Stimulated activated CD8-positive, alpha-beta memory T cell treated with anti-CD3 and anti-CD28 coated beads, Interleukin-12 subunit alpha, Interleukin-12 subunit beta, amount 100 ng/mL, for 1 hour (primary cell): ENCODE measurements around the gene OPN1LW.
"Not testable (repeated sequence)": the region's sequence is repeated elsewhere in the genome, so short reads cannot be mapped to it uniquely, and the experiment has no call there.

Source experiments
- DNase-seq: peaks from one replicate; pipeline ENCODE4 v3.0.0-alpha.2; 2020; ENCODE audit warnings: low read depth

OPN1LW gene

GRCh38 chrX:154135458-154136229 is 8.4 kb upstream of the OPN1LW start:
- no peak for DNase-seq

GRCh38 chrX:154136627-154137161 is 7.3 kb upstream of the OPN1LW start:
- DNase-seq, result peak; percentile 42

GRCh38 chrX:154138857-154139256 is 5.2 kb upstream of the OPN1LW start:
- no peak for DNase-seq

GRCh38 chrX:154140206-154140605 is 3.8 kb upstream of the OPN1LW start:
- no peak for DNase-seq

GRCh38 chrX:154140742-154141141 is 3.3 kb upstream of the OPN1LW start:
- DNase-seq, result no peak

GRCh38 chrX:154142386-154142785 is 1.7 kb upstream of the OPN1LW start:
- DNase-seq, result no peak

- DNase-seq, result no peak
Measured at GRCh38 chrX:154142950-154143745, 895 bp upstream of the OPN1LW start.

GRCh38 chrX:154151030-154151429 is 7.0 kb downstream of the OPN1LW start:
- DNase-seq, result not testable (repeated sequence)

- DNase-seq, result not testable (repeated sequence)
Measured at GRCh38 chrX:154156221-154156620, 12.2 kb downstream of the OPN1LW start.

- DNase-seq, result not testable (repeated sequence)
Measured at GRCh38 chrX:154157207-154157606, 13.2 kb downstream of the OPN1LW start.

GRCh38 chrX:154159345-154159744 is 15.3 kb downstream of the OPN1LW start:
- not testable (repeated sequence) for DNase-seq

GRCh38 chrX:154164902-154165301 is 20.9 kb downstream of the OPN1LW start:
- not testable (repeated sequence) for DNase-seq

- DNase-seq, result not testable (repeated sequence)
Measured at GRCh38 chrX:154168384-154168783, 24.3 kb downstream of the OPN1LW start.

- DNase-seq, result not testable (repeated sequence)
Measured at GRCh38 chrX:154172535-154172943, 28.5 kb downstream of the OPN1LW start.

- DNase-seq, result not testable (repeated sequence)
Measured at GRCh38 chrX:154174356-154174755, 30.3 kb downstream of the OPN1LW start.

GRCh38 chrX:154182296-154182695 is 38.3 kb downstream of the OPN1LW start, which contains the start of gene OPN1MW:
Gene OPN1MW, plus strand, starts transcription at chrX:154182596. Its CDS starts 82 bp downstream, at chrX:154182678.
- not testable (repeated sequence) for DNase-seq

- not testable (repeated sequence) for DNase-seq
Measured at GRCh38 chrX:154183794-154184193, 39.8 kb downstream of the OPN1LW start.

- not testable (repeated sequence) for DNase-seq
Measured at GRCh38 chrX:154192846-154193245, 48.8 kb downstream of the OPN1LW start.

GRCh38 chrX:154194316-154194715 is 50.3 kb downstream of the OPN1LW start:
- not testable (repeated sequence) for DNase-seq

- DNase-seq, result not testable (repeated sequence)
Measured at GRCh38 chrX:154196466-154196865, 52.4 kb downstream of the OPN1LW start.
